Dermis blood vessel endothelial cell (primary cell): Measurements from ENCODE around the gene CHRNB1. TPM values are rescaled to one million over a fixed set of nuclear protein-coding genes. Genes with fewer than 3 reads are reported as not detected.
A peak's percentile ranks its signal among the peaks of the same experiment; 100 is the strongest.

ENCODE experiments used
- DNase-seq: peaks from one replicate; pipeline ENCODE4 v3.0.0; 2010
- total RNA-seq: library from RNA; depleted of rRNA; stranded (reverse); fragments of >200 nt; gene quantifications from 2 replicates; pipeline ENCODE4 v1.2.3, GENCODE V29; 2014

The CHRNB1 gene
- total RNA-seq: 4.6 and 5.8 TPM in 2 replicates

- DNase-seq: peak; percentile 54
These were observed at the start of gene CHRNB1 for GRCh38 chr17:7444682-7445618. CHRNB1 (plus strand) TSS chr17:7445061; CDS start chr17:7445128, 67 bp downstream.

DNA sequence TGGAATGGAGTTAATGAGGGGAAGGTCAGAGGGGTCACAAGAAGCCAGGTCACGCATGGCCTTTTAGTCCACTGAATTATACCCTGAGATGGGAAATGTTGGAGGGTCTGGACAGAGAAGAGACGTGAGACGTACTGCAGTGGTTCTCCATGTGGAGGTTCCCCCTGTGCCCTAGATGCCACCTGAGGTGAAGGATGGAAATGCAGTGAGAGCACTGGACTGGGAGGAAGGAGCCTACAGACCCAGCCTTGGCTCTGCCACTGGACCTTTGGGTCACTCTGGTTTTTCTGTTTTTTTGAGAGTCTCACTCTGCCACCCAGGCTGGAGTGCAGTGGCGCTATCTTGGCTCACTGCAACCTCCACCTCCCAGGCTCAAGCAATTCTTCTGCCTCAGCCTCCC lies 48.7 kb upstream of the CHRNB1 start:
- DNase-seq: no peak

DNA sequence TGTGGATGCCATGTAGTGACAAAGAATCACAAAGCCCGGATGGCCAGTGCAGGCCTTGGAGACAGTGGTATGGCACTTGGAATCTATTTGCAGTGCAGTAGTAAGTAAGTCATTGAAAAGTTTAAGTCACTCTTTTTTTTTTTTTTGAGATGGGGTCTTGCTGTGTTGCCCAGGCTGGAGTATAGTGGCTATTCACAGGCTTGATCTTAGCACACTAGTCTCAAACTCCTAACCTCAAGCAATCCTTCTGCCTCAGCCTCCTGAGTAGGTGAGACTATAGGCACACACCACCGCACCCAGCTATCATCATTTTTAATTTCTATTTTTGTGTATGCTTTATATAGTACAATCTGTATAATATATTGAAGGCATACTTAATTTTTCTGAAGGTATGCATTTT lies 46.2 kb upstream of the CHRNB1 start:
- no peak for DNase-seq

DNA sequence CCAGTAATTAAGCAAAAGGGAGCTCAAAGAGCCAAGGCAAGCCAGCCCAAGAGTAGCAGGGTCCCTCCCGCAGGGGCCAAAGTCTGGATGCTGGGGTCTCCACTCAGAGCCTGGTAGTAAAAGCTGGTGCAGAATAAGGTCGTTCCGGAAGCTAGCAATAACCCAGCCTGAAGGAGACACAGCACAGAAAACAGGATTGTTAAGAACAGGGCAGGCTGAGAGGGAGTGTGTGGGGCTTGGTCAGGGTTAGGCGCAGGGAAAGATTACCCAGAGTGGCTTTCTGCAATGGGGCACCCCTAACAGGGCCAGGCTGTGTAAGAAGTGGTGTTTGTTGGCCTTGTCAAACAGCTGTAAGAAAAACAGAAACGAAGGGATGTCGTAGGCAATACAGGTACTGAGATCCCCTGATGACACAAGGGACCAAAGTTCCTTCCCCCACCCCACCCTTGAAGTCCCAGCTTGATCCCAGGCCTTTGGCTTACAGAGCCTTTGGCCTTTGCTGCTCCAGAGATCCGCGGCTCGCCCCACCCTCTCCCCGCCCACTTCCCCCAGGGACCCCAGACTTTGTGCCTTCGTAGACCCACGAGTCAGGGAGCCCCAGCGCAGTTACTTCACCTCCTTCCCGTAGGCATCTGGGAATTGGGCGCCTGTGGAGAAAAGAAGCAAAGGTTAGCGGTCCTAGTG lies 41.7 kb upstream of the CHRNB1 start:
- DNase-seq: no peak

DNA sequence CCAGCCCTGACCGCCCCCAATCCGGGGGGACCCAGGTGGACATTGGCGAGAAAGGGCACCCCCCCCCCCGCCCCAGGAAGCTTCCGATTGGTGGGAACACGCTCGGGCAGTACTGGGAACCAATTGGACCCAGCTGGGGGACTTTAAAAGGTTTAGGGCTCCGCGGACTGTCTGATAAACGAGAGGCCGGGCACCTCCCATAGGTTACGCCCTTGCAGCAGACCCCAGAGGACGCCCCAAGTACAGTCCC lies 41.2 kb upstream of the CHRNB1 start:
- no peak for DNase-seq

DNA sequence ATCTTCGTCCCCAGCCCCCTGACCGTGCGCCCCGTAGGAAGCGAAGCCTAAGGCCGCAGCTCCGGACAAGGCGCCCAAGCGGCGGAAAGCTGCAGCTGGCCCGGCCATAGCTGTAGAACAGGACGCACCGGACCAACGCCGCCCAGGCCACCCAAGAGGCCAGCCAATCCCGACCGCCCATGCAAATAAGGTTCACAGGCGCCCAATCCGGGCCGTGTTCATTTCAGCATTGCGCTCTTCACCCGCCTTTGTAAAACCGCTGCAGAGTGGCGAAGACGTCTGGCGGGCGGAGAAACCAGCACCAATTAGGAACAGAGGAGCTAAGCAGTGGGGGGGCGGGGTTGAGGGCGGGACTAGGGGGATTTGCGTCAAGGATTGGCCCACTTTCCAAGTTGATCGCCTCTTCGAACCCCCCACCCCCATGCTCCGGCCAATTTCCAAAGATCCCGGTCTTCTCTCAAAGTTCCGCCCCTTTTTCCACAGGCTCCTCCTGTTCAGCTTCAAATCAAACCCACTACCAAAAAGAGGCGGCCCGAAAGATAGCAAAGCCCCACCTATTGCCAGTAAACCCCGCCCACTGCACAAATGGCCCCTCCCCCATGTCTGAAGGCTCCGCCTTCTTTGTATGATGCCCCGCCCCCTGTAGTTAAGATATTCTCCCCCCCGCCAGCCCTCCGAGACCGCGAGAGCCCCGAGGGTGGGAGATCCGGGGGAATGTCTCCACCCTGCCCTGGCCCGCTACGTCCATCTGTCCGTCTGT lies 40.7 kb upstream of the CHRNB1 start, which contains the start of gene TMEM256:
Gene TMEM256 (minus strand): TSS at position 121 of the 760 bp plus-strand sequence. CDS start 13 bp downstream, at position 108.
- DNase-seq: peak; percentile 100

- DNase-seq: peak; percentile 24
These were observed 40.0 kb upstream of the CHRNB1 start for GRCh38 chr17:7404737-7405349.

GRCh38 chr17:7405350-7406234 lies 39.3 kb upstream of the CHRNB1 start:
- DNase-seq: no peak

DNA sequence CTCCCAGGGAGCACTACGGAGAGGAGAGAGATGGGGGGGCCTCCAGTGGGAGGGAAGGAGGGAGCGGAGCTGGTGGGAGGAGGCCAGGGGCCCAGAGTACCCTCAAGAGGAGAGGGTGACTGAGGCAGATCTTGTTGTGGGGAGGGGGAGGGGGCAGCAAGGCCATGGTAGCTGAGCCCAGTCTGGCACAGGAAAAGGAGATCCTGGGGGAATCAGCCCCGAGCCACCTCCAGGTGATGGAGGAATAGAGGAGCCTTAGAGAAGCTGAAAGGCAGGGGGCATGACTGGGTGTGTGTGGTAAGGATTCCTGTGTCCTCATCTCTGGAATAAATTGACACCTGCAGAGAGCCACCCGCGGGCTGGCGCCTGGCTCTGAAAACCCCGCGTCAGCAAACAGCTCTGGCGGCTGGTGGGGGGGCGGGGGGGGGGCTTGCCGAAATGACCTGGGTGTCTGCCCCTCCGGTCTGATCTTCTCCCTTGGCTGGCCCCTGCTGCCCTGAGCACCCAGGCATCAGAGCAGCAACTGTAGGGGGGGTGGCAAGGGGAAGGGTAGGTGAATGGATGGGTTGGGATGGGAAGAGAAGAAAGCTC lies 38.5 kb upstream of the CHRNB1 start:
- DNase-seq: no peak

- no peak for DNase-seq
These were observed 37.8 kb upstream of the CHRNB1 start for GRCh38 chr17:7407082-7407481.

DNA sequence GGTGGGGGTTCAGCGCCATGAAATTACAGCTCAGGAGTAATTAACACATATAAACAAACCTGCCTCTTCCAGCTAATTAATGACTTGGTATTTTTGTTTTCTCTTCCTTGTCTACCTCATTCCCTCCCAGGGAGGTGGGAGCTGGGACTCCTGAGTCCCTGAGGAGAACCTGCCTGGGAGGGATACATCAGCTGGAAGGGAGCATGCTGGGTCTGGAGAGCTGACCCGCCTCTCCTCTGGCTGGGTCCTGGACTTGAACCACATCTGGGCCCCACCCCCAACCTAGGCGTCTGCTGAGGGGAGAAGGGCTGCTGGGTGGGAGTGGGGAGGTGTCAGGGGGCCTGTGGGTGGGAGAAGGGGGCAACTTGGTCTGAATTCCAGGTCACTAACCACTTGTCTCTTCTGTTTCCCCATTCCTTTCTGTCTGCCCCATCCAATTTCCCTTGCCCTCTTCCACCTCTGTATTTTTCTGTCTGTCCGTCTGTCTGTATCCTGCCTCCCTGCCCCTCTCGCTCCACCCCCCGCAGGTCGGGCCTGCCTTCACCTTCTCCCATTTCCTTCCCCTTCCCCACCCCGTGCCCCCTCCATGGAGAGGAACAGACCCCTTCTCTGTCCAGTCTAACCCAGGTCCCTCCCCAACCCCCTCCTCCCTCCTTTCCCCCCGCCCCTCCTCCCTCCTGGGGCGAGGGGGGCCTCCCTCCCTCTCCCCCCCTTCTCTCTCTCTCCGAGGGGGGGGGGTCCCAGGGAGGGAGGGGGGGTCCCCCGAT lies 37.2 kb upstream of the CHRNB1 start, which contains the start of gene NLGN2:
Gene NLGN2 (plus strand): TSS at position 361 of the 767 bp plus-strand sequence. CDS start 411 bp downstream, outside the sequence.
- no peak for DNase-seq

DNA sequence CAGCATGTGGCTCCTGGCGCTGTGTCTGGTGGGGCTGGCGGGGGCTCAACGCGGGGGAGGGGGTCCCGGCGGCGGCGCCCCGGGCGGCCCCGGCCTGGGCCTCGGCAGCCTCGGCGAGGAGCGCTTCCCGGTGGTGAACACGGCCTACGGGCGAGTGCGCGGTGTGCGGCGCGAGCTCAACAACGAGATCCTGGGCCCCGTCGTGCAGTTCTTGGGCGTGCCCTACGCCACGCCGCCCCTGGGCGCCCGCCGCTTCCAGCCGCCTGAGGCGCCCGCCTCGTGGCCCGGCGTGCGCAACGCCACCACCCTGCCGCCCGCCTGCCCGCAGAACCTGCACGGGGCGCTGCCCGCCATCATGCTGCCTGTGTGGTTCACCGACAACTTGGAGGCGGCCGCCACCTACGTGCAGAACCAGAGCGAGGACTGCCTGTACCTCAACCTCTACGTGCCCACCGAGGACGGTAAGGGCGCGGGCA lies 36.6 kb upstream of the CHRNB1 start:
- no peak for DNase-seq

DNA sequence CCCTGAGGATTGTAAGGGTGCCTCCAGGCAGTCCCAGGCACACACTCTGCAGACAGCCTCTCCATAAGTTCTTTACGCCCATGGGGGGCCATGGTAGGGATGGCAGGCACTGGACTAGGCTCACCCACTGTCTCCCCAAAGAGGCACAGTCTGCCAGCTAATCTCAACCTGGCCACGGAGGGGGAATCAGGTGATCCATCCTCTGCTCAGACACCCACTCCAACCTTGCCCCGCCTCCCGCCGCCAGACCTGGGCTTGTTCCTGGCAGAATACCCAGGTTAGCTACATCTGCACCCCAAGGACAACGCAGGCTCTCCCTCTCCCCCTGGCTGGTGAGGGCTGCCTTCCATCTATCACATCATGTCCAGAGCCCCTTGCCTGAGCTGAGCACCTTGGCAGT lies 36.0 kb upstream of the CHRNB1 start:
- DNase-seq: no peak

GRCh38 chr17:7409716-7410115 lies 35.1 kb upstream of the CHRNB1 start:
- DNase-seq: no peak

DNA sequence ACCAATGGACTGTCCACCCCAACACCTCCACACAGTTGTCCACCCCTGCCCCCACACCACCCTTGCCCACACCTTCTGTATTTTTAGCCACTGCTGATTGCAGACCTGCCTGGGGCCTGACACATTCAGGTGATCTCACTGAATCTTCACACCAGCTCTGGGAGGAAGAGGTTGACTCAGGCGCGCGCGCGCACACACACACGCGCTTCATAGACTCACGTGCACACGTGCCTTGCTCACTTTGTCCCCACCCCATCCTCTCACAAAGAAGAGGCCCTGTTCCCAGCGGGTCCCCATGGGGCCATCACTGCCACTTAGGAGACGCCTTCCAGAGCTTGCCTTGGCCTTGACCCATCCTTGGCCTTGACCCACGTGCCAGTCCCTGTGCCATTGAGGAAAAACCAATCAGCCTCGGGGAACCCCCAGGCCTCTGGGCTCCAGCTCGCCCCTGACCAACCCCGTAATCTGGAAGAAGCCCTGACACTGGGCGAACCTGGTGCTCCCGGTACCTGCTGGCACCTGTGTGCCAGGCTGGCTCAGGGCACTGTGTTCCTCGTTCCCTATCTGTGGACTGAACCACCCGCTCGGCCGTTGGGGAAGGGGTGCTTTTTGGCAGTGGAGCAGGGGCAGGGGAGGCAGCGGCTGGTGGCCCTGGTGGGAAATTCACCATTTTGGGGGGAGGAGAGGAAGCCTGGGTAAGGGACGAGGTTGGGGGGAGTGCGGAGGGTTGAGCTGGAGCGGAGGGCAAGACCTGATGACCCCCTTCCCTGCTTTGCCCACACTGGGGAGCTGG lies 34.0 kb upstream of the CHRNB1 start:
- no peak for DNase-seq

GRCh38 chr17:7411427-7411750 lies 33.5 kb upstream of the CHRNB1 start:
- no peak for DNase-seq

- no peak for DNase-seq
These were observed 31.4 kb upstream of the CHRNB1 start for GRCh38 chr17:7413346-7413985.

- no peak for DNase-seq
These were observed 30.0 kb upstream of the CHRNB1 start for GRCh38 chr17:7414837-7415236.

DNA sequence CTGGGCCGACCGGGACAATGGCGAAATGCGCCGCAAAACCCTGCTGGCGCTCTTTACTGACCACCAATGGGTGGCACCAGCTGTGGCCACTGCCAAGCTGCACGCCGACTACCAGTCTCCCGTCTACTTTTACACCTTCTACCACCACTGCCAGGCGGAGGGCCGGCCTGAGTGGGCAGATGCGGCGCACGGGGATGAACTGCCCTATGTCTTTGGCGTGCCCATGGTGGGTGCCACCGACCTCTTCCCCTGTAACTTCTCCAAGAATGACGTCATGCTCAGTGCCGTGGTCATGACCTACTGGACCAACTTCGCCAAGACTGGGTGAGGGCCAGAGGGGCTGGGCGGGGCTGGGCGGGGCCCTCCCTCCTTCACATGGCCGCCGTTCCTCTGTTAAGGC lies 29.1 kb upstream of the CHRNB1 start:
- DNase-seq: no peak
